Measurements from ENCODE around the gene EPYC.
A peak's percentile ranks its signal among the peaks of the same experiment; 100 is the strongest.

The EPYC gene

GRCh38 chr12:90953956-90954421 lies 50.8 kb downstream of the EPYC start:
- DNase-seq, result no peak

GRCh38 chr12:90951432-90952105 lies 53.2 kb downstream of the EPYC start:
- DNase-seq, result no peak

GRCh38 chr12:90947869-90948268 lies 56.9 kb downstream of the EPYC start:
- peak; percentile 48 for DNase-seq

- DNase-seq, result peak; percentile 19
Observed at GRCh38 chr12:90945070-90945649, 59.6 kb downstream of the EPYC start.

GRCh38 chr12:90943255-90943654 lies 61.5 kb downstream of the EPYC start:
- no peak for DNase-seq

- peak; percentile 22 for DNase-seq
Observed at GRCh38 chr12:90940872-90941499, 63.8 kb downstream of the EPYC start.

- DNase-seq, result no peak
Observed at GRCh38 chr12:90939382-90939781, 65.4 kb downstream of the EPYC start.

GRCh38 chr12:90938451-90938850 lies 66.3 kb downstream of the EPYC start:
- no peak for DNase-seq

GRCh38 chr12:90937651-90938050 lies 67.1 kb downstream of the EPYC start:
- no peak for DNase-seq

- DNase-seq, result no peak
Observed at GRCh38 chr12:90936230-90937005, 68.4 kb downstream of the EPYC start.

- no peak for DNase-seq
Observed at GRCh38 chr12:90925562-90925961, 79.2 kb downstream of the EPYC start.

GRCh38 chr12:90924406-90924805 lies 80.4 kb downstream of the EPYC start:
- DNase-seq, result no peak

- no peak for DNase-seq
Observed at GRCh38 chr12:90922145-90922627, 82.6 kb downstream of the EPYC start.

GRCh38 chr12:90921536-90921935 lies 83.2 kb downstream of the EPYC start:
- no peak for DNase-seq

- DNase-seq, result no peak
Observed at GRCh38 chr12:90920222-90920621, 84.5 kb downstream of the EPYC start.

- no peak for DNase-seq
Observed at GRCh38 chr12:90917431-90917830, 87.3 kb downstream of the EPYC start.

GRCh38 chr12:90916516-90916915 lies 88.3 kb downstream of the EPYC start:
- DNase-seq, result no peak

GRCh38 chr12:90915353-90915752 lies 89.4 kb downstream of the EPYC start:
- no peak for DNase-seq
